ENCODE measurements around the gene APCDD1. TPM values are rescaled to one million over a fixed set of nuclear protein-coding genes. Genes with fewer than 3 reads are reported as not detected.
A peak's percentile ranks its signal among the peaks of the same experiment; 100 is the strongest.

Gene APCDD1
- total RNA-seq, result not detected

- ATAC-seq, result no peak
- Mint-ChIP-seq H3K27ac (no peak within 1 kb of the TSS), H3K9me3 (no peaks in the 10 kb centered on the region), H3K27me3 (peaks cover 28 to 74% of the 10 kb centered on the region in 2 donors), H3K4me1 (ENCODE audit: low read depth in 2 of 2) (no peaks in the 10 kb centered on the region), H3K36me3 (no peaks in the 10 kb centered on the region), H3K4me3 (no peak within 1 kb of the TSS)
- DNase-seq (ENCODE audit: low spot score), result no peak
Observed at GRCh38 chr18:10453806-10454680, at the start of gene APCDD1. Gene APCDD1 (plus strand): TSS chr18:10454635. CDS start chr18:10454982, 347 bp downstream.

- Mint-ChIP-seq H3K4me1 (ENCODE audit: low read depth in 2 of 2) (peaks cover 0 to 3% of the 10 kb centered on the region in 2 donors), H3K36me3 (no peaks in the 10 kb centered on the region), H3K27me3 (peaks cover 13 to 16% of the 10 kb centered on the region in 2 donors), H3K9me3 (no peaks in the 10 kb centered on the region), H3K4me3 (no peak overlapping the region), H3K27ac (no peak overlapping the region)
- DNase-seq (ENCODE audit: low spot score), result no peak
- no peak for ATAC-seq
Observed at GRCh38 chr18:10405014-10405493, 49.4 kb upstream of the APCDD1 start.

GRCh38 chr18:10405816-10406663 lies 48.4 kb upstream of the APCDD1 start:
- no peak overlapping the region for H3K27ac Mint-ChIP-seq
- H3K27me3 Mint-ChIP-seq, result peaks cover 5 to 6% of the 10 kb centered on the region in 2 donors
- ATAC-seq (no peak), DNase-seq (ENCODE audit: low spot score) (no peak)
- H3K4me3 Mint-ChIP-seq, result no peak overlapping the region
- H3K4me1 Mint-ChIP-seq (ENCODE audit: low read depth in 2 of 2), result peaks cover 0 to 3% of the 10 kb centered on the region in 2 donors
- no peaks in the 10 kb centered on the region for H3K9me3 Mint-ChIP-seq
- H3K36me3 Mint-ChIP-seq, result no peaks in the 10 kb centered on the region

- Mint-ChIP-seq H3K27ac (no peak overlapping the region), H3K36me3 (no peaks in the 10 kb centered on the region), H3K9me3 (no peaks in the 10 kb centered on the region), H3K27me3 (no peaks in the 10 kb centered on the region), H3K4me3 (no peak overlapping the region), H3K4me1 (ENCODE audit: low read depth in 2 of 2) (no peaks in the 10 kb centered on the region)
- ATAC-seq (peak in 1 of 2 donors; percentile 48), DNase-seq (ENCODE audit: low spot score) (no peak)
Observed at GRCh38 chr18:10408131-10408530, 46.3 kb upstream of the APCDD1 start.

- Mint-ChIP-seq H3K4me1 (ENCODE audit: low read depth in 2 of 2) (no peaks in the 10 kb centered on the region), H3K27ac (no peak overlapping the region), H3K9me3 (no peaks in the 10 kb centered on the region), H3K4me3 (no peak overlapping the region), H3K36me3 (no peaks in the 10 kb centered on the region), H3K27me3 (no peaks in the 10 kb centered on the region)
- no peak for ATAC-seq
- DNase-seq (ENCODE audit: low spot score), result no peak
Observed at GRCh38 chr18:10409041-10409440, 45.4 kb upstream of the APCDD1 start.

GRCh38 chr18:10410472-10411308 lies 43.7 kb upstream of the APCDD1 start:
- Mint-ChIP-seq H3K4me3 (no peak overlapping the region), H3K9me3 (no peaks in the 10 kb centered on the region), H3K27me3 (peaks cover 5% of the 10 kb centered on the region in 2 donors), H3K27ac (no peak overlapping the region), H3K36me3 (no peaks in the 10 kb centered on the region), H3K4me1 (ENCODE audit: low read depth in 2 of 2) (no peaks in the 10 kb centered on the region)
- DNase-seq (ENCODE audit: low spot score), result no peak
- ATAC-seq, result no peak

GRCh38 chr18:10412933-10413332 lies 41.5 kb upstream of the APCDD1 start:
- no peaks in the 10 kb centered on the region for H3K36me3 Mint-ChIP-seq
- ATAC-seq (no peak), DNase-seq (ENCODE audit: low spot score) (no peak)
- no peaks in the 10 kb centered on the region for H3K9me3 Mint-ChIP-seq
- no peak overlapping the region for H3K4me3 Mint-ChIP-seq
- H3K27me3 Mint-ChIP-seq, result peaks cover 5 to 9% of the 10 kb centered on the region in 2 donors
- H3K4me1 Mint-ChIP-seq (ENCODE audit: low read depth in 2 of 2), result no peaks in the 10 kb centered on the region
- no peak overlapping the region for H3K27ac Mint-ChIP-seq

GRCh38 chr18:10413722-10414121 lies 40.7 kb upstream of the APCDD1 start:
- no peak for ATAC-seq
- Mint-ChIP-seq H3K9me3 (no peaks in the 10 kb centered on the region), H3K27ac (no peak overlapping the region), H3K4me3 (no peak overlapping the region), H3K4me1 (ENCODE audit: low read depth in 2 of 2) (no peaks in the 10 kb centered on the region), H3K27me3 (peaks cover 5 to 9% of the 10 kb centered on the region in 2 donors), H3K36me3 (no peaks in the 10 kb centered on the region)
- no peak for DNase-seq (ENCODE audit: low spot score)

- no peak overlapping the region for H3K4me3 Mint-ChIP-seq
- no peaks in the 10 kb centered on the region for H3K9me3 Mint-ChIP-seq
- H3K36me3 Mint-ChIP-seq, result no peaks in the 10 kb centered on the region
- no peak for ATAC-seq
- H3K4me1 Mint-ChIP-seq (ENCODE audit: low read depth in 2 of 2), result no peaks in the 10 kb centered on the region
- H3K27ac Mint-ChIP-seq, result no peak overlapping the region
- no peak for DNase-seq (ENCODE audit: low spot score)
- H3K27me3 Mint-ChIP-seq, result peaks cover 5 to 9% of the 10 kb centered on the region in 2 donors
Observed at GRCh38 chr18:10414293-10414842, 40.1 kb upstream of the APCDD1 start.

GRCh38 chr18:10416065-10416464 lies 38.4 kb upstream of the APCDD1 start:
- DNase-seq (ENCODE audit: low spot score), result no peak
- Mint-ChIP-seq H3K4me3 (no peak overlapping the region), H3K4me1 (ENCODE audit: low read depth in 2 of 2) (no peaks in the 10 kb centered on the region), H3K27ac (no peak overlapping the region), H3K9me3 (no peaks in the 10 kb centered on the region), H3K27me3 (peaks cover 5 to 9% of the 10 kb centered on the region in 2 donors), H3K36me3 (no peaks in the 10 kb centered on the region)
- ATAC-seq, result no peak

- no peaks in the 10 kb centered on the region for H3K9me3 Mint-ChIP-seq
Observed at GRCh38 chr18:10417191-10417590, 37.2 kb upstream of the APCDD1 start.

GRCh38 chr18:10417664-10418063 lies 36.8 kb upstream of the APCDD1 start:
- H3K27me3 Mint-ChIP-seq, result peaks cover 5 to 9% of the 10 kb centered on the region in 2 donors
- H3K4me3 Mint-ChIP-seq, result no peak overlapping the region
- DNase-seq (ENCODE audit: low spot score) (no peak), ATAC-seq (no peak)
- H3K36me3 Mint-ChIP-seq, result no peaks in the 10 kb centered on the region
- no peaks in the 10 kb centered on the region for H3K9me3 Mint-ChIP-seq
- no peaks in the 10 kb centered on the region for H3K4me1 Mint-ChIP-seq (ENCODE audit: low read depth in 2 of 2)
- no peak overlapping the region for H3K27ac Mint-ChIP-seq

More at GRCh38 chr18:10417191-10417590, 37.2 kb upstream of the APCDD1 start:
- Mint-ChIP-seq H3K36me3 (no peaks in the 10 kb centered on the region), H3K4me1 (ENCODE audit: low read depth in 2 of 2) (no peaks in the 10 kb centered on the region), H3K27me3 (peaks cover 5 to 9% of the 10 kb centered on the region in 2 donors), H3K27ac (no peak overlapping the region), H3K4me3 (no peak overlapping the region)
- ATAC-seq, result no peak
- no peak for DNase-seq (ENCODE audit: low spot score)

GRCh38 chr18:10418836-10419235 lies 35.6 kb upstream of the APCDD1 start:
- DNase-seq (ENCODE audit: low spot score), result no peak
- no peaks in the 10 kb centered on the region for H3K4me1 Mint-ChIP-seq (ENCODE audit: low read depth in 2 of 2)
- H3K27ac Mint-ChIP-seq, result no peak overlapping the region
- no peaks in the 10 kb centered on the region for H3K36me3 Mint-ChIP-seq
- no peak overlapping the region for H3K4me3 Mint-ChIP-seq
- no peak for ATAC-seq
- peaks cover 9% of the 10 kb centered on the region in 2 donors for H3K27me3 Mint-ChIP-seq
- no peaks in the 10 kb centered on the region for H3K9me3 Mint-ChIP-seq
